ENCODE data around the gene SLC16A2. TPM values are rescaled to one million over a fixed set of nuclear protein-coding genes. Genes with fewer than 3 reads are reported as not detected.

The SLC16A2 gene
- total RNA-seq (2021): 48.4 to 55.2 TPM (median 48.4 TPM) in 3 replicates
- Bru-seq, nascent RNA: percentile 64 among the genes with signal in this experiment
- long read RNA-seq, experiment 1, full-length matches to known transcripts: 285 of 404 reads
- long read RNA-seq, experiment 1, partial matches to known transcripts: 24 of 404 reads
- long read RNA-seq, experiment 1, other reads (novel, unspliced or antisense): 95 of 404 reads
- long read RNA-seq, experiment 2, full-length matches to known transcripts: 35 of 83 reads
- long read RNA-seq, experiment 2, partial matches to known transcripts: 41 of 83 reads
- long read RNA-seq, experiment 2, other reads (novel, unspliced or antisense): 7 of 83 reads
- long read RNA-seq, experiment 3, partial matches to known transcripts: 0 of 1 reads
- long read RNA-seq, experiment 3, other reads (novel, unspliced or antisense): 1 of 1 reads

GRCh38 chrX:74421036-74421739, at the start of gene SLC16A2:
Gene SLC16A2, plus strand, starts transcription at chrX:74421493. Its CDS starts 145 bp downstream, at chrX:74421638.
- Mint-ChIP-seq H3K9me3 (no peaks in the 10 kb centered on the region), H3K36me3 (no peaks in the 10 kb centered on the region), H3K27ac (peak within 1 kb of the TSS; percentile 38; the same call in 1 of the 2 replicates), H3K4me3 (peak within 1 kb of the TSS; percentile 81), H3K27me3 (ENCODE audit: low read depth) (no peaks in the 10 kb centered on the region; the same call in none of the 2 replicates), H3K4me1 (peaks cover 28% of the 10 kb centered on the region)
- ChIA-PET POLR2A (interaction anchor here (0.7 to 1.8 kb wide), 5 partner anchors 11 to 192 kb away, joined by 3 to 9 read pairs (median 4); no protein-coding TSS in a partner anchor), CTCF (interaction anchor here (0.8 to 3.1 kb wide), 7 partner anchors 11 to 129 kb away, joined by 3 to 19 read pairs (median 6); no protein-coding TSS in a partner anchor)
- ATAC-seq: peak; percentile 8
- DNase-seq (ENCODE audit: low spot score): peak; percentile 60
- TF ChIP-seq E2F5 (CRISPR knock-in tag; IDR thresholded peaks at IDR 0.05) (no peak), ZNF396 (CRISPR knock-in tag; IDR thresholded peaks at IDR 0.05; ENCODE audit: borderline replicate concordance) (no peak), ERG (CRISPR knock-in tag; IDR thresholded peaks at IDR 0.05) (no peak), CREB1 (CRISPR knock-in tag; IDR thresholded peaks at IDR 0.05) (no peak), ZNF263 (CRISPR knock-in tag; IDR thresholded peaks at IDR 0.05; ENCODE audit: low read depth) (peak; percentile 80), RORB (CRISPR knock-in tag; IDR thresholded peaks at IDR 0.05) (no peak), OVOL2 (CRISPR knock-in tag; IDR thresholded peaks at IDR 0.05; ENCODE audit: borderline replicate concordance) (no peak), MAX (CRISPR knock-in tag; IDR thresholded peaks at IDR 0.05) (0 out of 2 replicates have a peak, but pooled peaks have one; percentile 17), CBFB (CRISPR knock-in tag; IDR thresholded peaks at IDR 0.05; ENCODE audit: low read depth) (no peak), NR2C2 (CRISPR knock-in tag; IDR thresholded peaks at IDR 0.05) (no peak), ATF1 (CRISPR knock-in tag; IDR thresholded peaks at IDR 0.05) (no peak), ZNF219 (CRISPR knock-in tag; IDR thresholded peaks at IDR 0.05; ENCODE audit: borderline replicate concordance) (no peak), ZNF425 (CRISPR knock-in tag; conservative IDR thresholded peaks at IDR 0.05) (no peak), NR1H2 (CRISPR knock-in tag; IDR thresholded peaks at IDR 0.05) (no peak), CDX4 (CRISPR knock-in tag; IDR thresholded peaks at IDR 0.05; ENCODE audit: borderline replicate concordance) (no peak), FOXP4 (CRISPR knock-in tag; IDR thresholded peaks at IDR 0.05) (no peak), ELF4 (CRISPR knock-in tag; IDR thresholded peaks at IDR 0.05; ENCODE audit: low read depth) (no peak)
